ENCODE data around the gene TMEM37. TPM values are rescaled to one million over a fixed set of nuclear protein-coding genes. Genes with fewer than 3 reads are reported as not detected.

Gene TMEM37
- polyA plus RNA-seq, 1 of the 3 experiments (the other 2 are of a cell fraction): 0.25 TPM

- ChIA-PET POLR2A (no interaction called here), CTCF (interaction anchor here (0.7 to 3.5 kb wide), 4 partner anchors 10 to 36 kb away, joined by 3 to 18 read pairs (median 4); no protein-coding TSS in a partner anchor)
- Histone ChIP-seq H4K20me1 (ENCODE audit: insufficient read depth) (no peaks in the 10 kb centered on the region), H3K79me2 (ENCODE audit: insufficient read depth) (no peaks in the 10 kb centered on the region), H2AFZ (ENCODE audit: low read depth) (no peak overlapping the region), H3K4me1 (ENCODE audit: control insufficient read depth in 1 of 2, insufficient read depth in 2 of 2, low read depth in 1 of 2, low read length in 1 of 2) (peaks cover 0 to 6% of the 10 kb centered on the region in 2 experiments; a peak in 1 of 4 replicates), H3K27me3 (ENCODE audit: insufficient read depth) (peaks cover 17% of the 10 kb centered on the region; the same call in 1 of the 2 replicates), H3K9me2 (no peaks in the 10 kb centered on the region), H3K9me3 (no peaks in the 10 kb centered on the region), H3K27ac (ENCODE audit: low read depth in 2 of 2, low read length in 1 of 2) (no peak overlapping the region), H3K4me2 (no peak overlapping the region), H3F3A (replicated peaks; ENCODE audit: insufficient read depth) (no peaks in the 10 kb centered on the region), H3K36me3 (replicated peaks in 1 of 2; ENCODE audit: control insufficient read depth in 1 of 2, insufficient read depth in 2 of 2, low read length in 1 of 2) (no peaks in the 10 kb centered on the region), H3K4me3 (ENCODE audit: low read depth in 2 of 2, low read length in 1 of 2) (no peak overlapping the region), H3K9ac (no peak overlapping the region)
- DNase-seq: no peak
- TF ChIP-seq GATA2 (CRISPR knock-in tag; IDR thresholded peaks at IDR 0.05) (no peak), FOSL2 (IDR thresholded peaks at IDR 0.05; ENCODE audit: borderline replicate concordance, low read depth) (no peak), NFIC (IDR thresholded peaks at IDR 0.05; ENCODE audit: borderline replicate concordance) (no peak), FOXJ3 (CRISPR knock-in tag; IDR thresholded peaks at IDR 0.05) (no peak), SIN3A (IDR thresholded peaks at IDR 0.05; ENCODE audit: borderline replicate concordance, low read depth, low read length) (no peak), TCF12 (IDR thresholded peaks at IDR 0.05) (no peak), GABPA (IDR thresholded peaks at IDR 0.05; ENCODE audit: low read depth) (no peak), MAX (IDR thresholded peaks at IDR 0.05; ENCODE audit: low read depth) (no peak), SMC3 (IDR thresholded peaks at IDR 0.05; ENCODE audit: low read depth, low read length) (no peak), REST (IDR thresholded peaks at IDR 0.05; ENCODE audit: low read depth, low read length) (no peak), YY1 (IDR thresholded peaks at IDR 0.05; ENCODE audit: low read depth) (no peak), CHD2 (IDR thresholded peaks at IDR 0.05; ENCODE audit: low read length, partially characterized antibody) (no peak), IRF3 (IDR thresholded peaks at IDR 0.05; ENCODE audit: low read depth, low read length) (no peak), MXI1 (IDR thresholded peaks at IDR 0.05; ENCODE audit: low read depth, low read length) (no peak), RFX5 (IDR thresholded peaks at IDR 0.05; ENCODE audit: low read length) (no peak), CTCF (IDR thresholded peaks at IDR 0.05) (no peak), MEF2A (IDR thresholded peaks at IDR 0.05; ENCODE audit: borderline replicate concordance, low read depth) (no peak)
- WGBS (ENCODE audit: low lambda C conversion rate): 33% methylated on average over 1 of the region's 1 CpG
These were observed 8.8 kb downstream of the TMEM37 start for GRCh38 chr2:119440501-119440870.

Measured in SK-N-SH (cell line).